HL-60 (cell line): Measurements from ENCODE around the gene HSPB1.

ENCODE experiments used
- DNase-seq, 2 experiments: peaks; one replicate each; pipeline ENCODE4 v3.0.0-alpha.2; 2010 to 2020; ENCODE audit warnings: low read depth in 1 of 2, low spot score in 1 of 2
- H3K27ac ChIP-seq: fragments of 250-450 bp; sonication (Bioruptor Pico); replicated peaks from 2 replicates; pipeline ENCODE4 v1.5.1; 2020; ENCODE audit warnings: mild to moderate bottlenecking, moderate library complexity
- H3K27me3 ChIP-seq: fragments of 250-450 bp; sonication (Bioruptor Pico); 2 replicates; pipeline ENCODE4 v1.5.1; 2021; ENCODE audit warnings: mild to moderate bottlenecking, moderate library complexity; ENCODE audit not compliant: insufficient read depth, poor library complexity, severe bottlenecking
- H3K4me3 ChIP-seq: replicated peaks from 2 replicates; pipeline ENCODE4 v1.5.1; 2011; ENCODE audit warnings: mild to moderate bottlenecking, control low read depth, low read length; ENCODE audit not compliant: insufficient read depth
- CTCF ChIP-seq: IDR thresholded peaks from one replicate; pipeline ENCODE4 v1.5.1; 2011; ENCODE audit warnings: low read length, control low read depth, inconsistent platforms; ENCODE audit not compliant: insufficient read depth
- GABPA ChIP-seq: IDR thresholded peaks from 2 replicates; pipeline ENCODE4 v1.6.1; 2012; ENCODE audit warnings: low read depth
- POLR2AphosphoS5 ChIP-seq: IDR thresholded peaks from 2 replicates; pipeline ENCODE4 v1.6.1; 2012; ENCODE audit warnings: low read depth
- REST ChIP-seq: IDR thresholded peaks from 2 replicates; pipeline ENCODE4 v1.6.1; 2012; ENCODE audit warnings: low read depth; ENCODE audit not compliant: insufficient replicate concordance
- SPI1 ChIP-seq: IDR thresholded peaks from 2 replicates; pipeline ENCODE4 v1.6.1; 2012; ENCODE audit warnings: low read depth, mild to moderate bottlenecking, borderline replicate concordance

Gene HSPB1

GRCh38 chr7:76317782-76318487 lies 15.5 kb downstream of the HSPB1 start:
- Histone ChIP-seq H3K4me3 (peak overlapping the region; percentile 66), H3K27ac (peak overlapping the region; percentile 46), H3K27me3 (no peaks in the 10 kb centered on the region)
- TF ChIP-seq POLR2AphosphoS5 (no peak), CTCF (no peak), REST (no peak), GABPA (no peak), SPI1 (no peak)
- peak; percentile 93 for DNase-seq

GRCh38 chr7:76318488-76319353 lies 16.2 kb downstream of the HSPB1 start:
- H3K27ac ChIP-seq: peak overlapping the region; percentile 46
- H3K27me3 ChIP-seq: no peaks in the 10 kb centered on the region
- H3K4me3 ChIP-seq: peak overlapping the region; percentile 66
- DNase-seq: peak; percentile 81 to 83
- no peak; the same call in 1 of the 2 replicates for TF ChIP-seq POLR2AphosphoS5
- peak; percentile 3 for TF ChIP-seq CTCF

- no peak overlapping the region for H3K4me3 ChIP-seq
- no peaks in the 10 kb centered on the region for H3K27me3 ChIP-seq
- no peak overlapping the region for H3K27ac ChIP-seq
- no peak for DNase-seq
- TF ChIP-seq GABPA: no peak
- no peak for TF ChIP-seq CTCF
- no peak for TF ChIP-seq SPI1
- TF ChIP-seq POLR2AphosphoS5: no peak
- no peak for TF ChIP-seq REST
Measured at GRCh38 chr7:76325092-76325491, 22.6 kb downstream of the HSPB1 start.
